AG20443 (cell line): ENCODE data around the gene BIN2.

Experiments
- DNase-seq: peaks from one replicate; pipeline ENCODE4 v3.0.0; 2012; ENCODE audit warnings: low spot score, mixed read lengths

Gene BIN2

GRCh38 chr12:51323966-51324895 lies at the start of gene BIN2:
BIN2 (minus strand) TSS chr12:51324174; CDS start chr12:51324102, 72 bp downstream.
- DNase-seq = no peak

DNA sequence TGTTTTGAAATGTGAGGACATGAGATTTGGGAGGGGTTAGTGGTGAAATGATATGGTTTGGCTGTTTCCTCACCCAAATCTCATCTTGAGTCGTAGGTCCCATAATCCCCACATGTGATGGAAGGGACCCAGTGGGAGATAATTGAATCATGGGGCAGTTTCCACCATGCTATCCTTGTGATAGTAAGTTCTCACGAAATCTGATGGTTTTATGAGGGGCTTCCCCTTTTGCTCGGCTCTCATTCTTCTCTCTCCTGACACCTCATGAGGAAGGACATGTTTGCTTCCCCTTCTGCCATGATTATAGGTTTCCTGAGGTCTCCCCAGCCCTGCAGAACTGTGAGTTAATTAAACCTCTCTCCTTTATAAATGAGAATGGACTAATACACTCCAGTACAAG lies 49.2 kb upstream of the BIN2 start:
- DNase-seq = no peak

- DNase-seq = no peak
These were observed 48.0 kb upstream of the BIN2 start for GRCh38 chr12:51372021-51372420.

GRCh38 chr12:51371295-51371953 lies 47.5 kb upstream of the BIN2 start:
- peak; percentile 96 for DNase-seq

DNA sequence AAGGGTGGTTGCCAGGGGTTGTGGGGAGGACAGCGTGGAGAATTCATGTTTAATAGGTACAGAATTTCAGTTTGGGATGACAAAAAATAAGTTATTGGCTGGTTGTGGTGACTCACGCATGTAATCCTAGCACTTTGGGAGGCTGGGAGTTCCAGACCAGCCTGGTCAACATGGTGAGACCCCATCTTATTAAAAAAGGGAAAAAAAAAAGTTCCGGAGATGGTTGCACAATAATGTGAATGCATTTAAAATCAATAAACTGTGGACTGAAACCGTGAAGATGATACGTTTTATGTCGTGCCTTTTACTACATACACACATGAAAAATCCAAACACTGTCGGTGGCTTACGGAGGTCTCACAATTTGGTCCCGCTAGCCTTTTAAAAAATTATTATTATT lies 46.7 kb upstream of the BIN2 start:
- DNase-seq = no peak

- no peak for DNase-seq
These were observed 45.6 kb upstream of the BIN2 start for GRCh38 chr12:51369581-51369980.

DNA sequence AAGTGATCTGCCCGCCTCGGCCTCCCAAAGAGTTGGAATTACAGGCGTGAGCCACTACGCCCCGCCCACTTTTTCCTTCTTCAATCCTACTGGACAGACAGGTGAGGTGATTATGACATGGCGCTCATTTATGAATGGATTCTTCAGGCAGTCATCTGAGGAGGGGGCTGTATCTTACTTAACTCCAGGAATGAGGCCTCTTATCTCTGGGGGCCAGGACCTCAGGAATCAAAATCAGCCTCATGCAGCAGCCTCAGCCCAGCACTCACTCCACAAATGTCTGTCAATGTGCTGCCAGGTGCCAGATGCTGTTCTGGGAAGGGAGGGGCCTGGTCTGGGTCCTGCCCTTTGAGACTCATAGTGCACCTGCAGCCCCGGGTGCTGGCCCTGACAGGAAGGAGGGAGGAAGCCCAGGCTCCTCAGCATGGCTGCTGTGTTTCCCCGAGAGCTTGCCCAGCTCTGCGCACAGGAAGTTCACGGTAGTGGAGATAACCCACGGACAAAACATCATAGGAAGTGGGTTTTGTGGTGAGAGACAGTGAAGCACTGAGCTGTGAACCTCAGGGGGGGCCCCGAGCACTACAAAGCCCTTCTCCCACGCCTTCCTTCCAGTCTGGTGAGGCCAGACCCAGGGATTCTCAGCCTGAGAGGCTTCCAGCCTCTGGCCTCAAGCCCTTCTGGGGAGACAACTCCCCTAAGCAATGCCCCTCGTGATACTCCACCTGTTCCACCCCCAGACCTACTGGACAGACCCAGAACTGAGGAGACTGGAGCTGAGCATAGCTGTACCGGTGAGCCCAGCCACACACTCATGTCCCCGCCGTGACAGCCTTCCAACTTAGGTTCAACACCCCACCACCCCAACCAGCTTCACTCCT lies 44.9 kb upstream of the BIN2 start:
- no peak for DNase-seq

DNA sequence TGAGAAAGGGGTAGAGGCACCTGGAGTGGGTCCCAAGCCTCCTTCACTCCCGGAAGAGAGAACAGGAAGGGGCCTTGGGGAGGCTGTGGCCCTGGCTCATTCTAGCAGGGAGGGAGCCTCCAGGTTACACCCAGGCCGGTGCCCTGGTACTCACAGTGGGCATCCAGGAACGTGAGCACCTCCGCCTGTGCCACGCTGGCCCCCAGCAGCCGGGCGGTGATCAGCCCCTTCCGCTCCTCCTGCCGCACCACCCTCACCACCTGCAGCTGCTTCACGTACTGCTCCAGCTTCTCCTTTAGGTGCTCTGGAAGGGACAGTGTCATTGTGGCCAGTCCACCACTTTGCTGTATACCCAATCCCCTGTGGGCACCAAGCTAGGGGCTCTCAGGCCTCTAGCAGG lies 41.3 kb upstream of the BIN2 start:
- DNase-seq = no peak

GRCh38 chr12:51364001-51364400 lies 40.0 kb upstream of the BIN2 start:
- DNase-seq = no peak

DNA sequence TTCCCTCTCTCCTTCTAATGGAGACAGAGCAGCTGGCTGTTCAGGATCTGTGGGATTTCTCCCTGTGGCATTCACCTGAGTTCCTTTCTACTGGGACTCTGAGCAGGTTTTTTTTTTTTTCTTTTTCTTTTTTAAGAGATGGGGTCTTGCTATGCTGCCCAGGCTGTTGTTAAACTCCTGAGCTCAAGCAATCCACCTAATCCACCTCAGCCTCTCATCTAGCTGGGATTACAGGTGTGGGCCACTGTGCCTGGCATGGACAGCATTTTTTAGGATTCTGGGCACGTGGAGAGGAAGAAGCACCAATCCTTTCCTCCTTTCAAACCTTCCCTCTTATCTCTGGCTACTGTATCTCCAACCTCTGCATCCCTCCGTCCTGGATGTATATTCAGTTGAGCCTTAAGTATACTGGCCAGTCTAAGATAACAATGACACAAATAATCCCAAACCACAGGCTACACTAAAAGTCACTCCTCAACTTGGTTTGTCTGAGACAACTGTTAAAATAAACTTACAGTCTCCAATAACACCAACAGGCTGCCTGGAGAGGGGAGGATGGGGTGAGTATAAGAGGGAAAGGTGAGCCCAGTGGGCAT lies 38.9 kb upstream of the BIN2 start:
- no peak for DNase-seq

GRCh38 chr12:51362307-51362706 lies 38.3 kb upstream of the BIN2 start:
- no peak for DNase-seq

DNA sequence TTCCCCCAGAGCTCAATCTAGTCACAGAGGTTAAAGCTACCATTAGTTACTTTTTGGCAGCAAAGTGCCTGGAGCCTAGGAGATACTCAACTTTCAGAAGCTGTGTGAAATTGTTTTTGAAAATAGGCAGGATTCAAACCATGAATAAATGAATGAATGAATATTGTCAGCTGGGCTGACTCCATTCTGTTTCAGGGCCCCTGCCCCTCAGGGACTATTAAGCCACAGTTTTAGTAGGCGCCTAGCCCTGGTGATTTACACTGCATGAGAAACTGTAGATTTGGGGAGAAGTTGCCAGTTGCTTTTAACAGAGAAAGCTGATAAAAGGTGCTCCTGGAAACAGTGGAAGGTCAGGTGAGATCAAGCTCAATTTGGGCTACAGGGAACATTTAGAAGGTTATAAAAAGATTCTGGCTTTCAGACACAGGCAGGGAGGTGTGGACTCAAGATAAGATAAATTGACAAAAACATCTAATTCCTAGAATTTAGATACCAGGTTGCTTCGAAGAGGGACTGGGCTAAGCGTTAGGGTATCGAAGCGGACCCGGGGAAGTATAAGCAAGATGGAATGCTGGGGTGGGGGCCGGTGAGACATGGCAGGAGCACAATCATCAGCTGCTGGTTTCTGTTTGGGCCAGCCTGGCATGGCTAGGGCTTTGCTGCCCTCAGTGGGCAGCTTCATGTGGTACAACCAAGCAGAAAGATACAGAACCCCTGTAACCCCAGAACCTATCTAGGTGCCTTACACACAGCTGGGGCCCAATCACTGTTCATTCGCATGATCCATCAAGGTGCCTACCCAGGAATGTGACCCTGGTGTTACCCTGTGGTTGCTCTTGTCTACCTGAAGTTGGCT lies 37.4 kb upstream of the BIN2 start:
- no peak for DNase-seq

DNA sequence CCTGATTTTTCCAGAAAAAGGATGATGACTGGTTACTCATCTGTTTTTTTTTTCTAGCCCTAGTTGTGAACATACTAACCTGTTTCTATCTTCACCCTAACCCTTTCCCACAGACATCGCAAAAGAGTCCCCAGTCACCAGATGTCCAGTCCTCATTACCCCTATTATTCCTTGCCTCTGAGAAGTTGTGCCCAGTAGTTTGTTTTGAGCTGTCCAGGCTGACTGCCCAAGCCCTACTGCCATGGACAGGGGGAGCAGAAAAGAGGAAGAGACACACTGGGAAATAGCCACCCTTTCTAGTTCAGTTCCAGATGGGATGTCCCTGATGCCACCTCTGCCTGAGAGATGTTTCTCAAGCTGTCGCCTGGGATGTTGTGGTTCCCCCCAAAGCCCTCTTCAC lies 36.3 kb upstream of the BIN2 start:
- DNase-seq = no peak

DNA sequence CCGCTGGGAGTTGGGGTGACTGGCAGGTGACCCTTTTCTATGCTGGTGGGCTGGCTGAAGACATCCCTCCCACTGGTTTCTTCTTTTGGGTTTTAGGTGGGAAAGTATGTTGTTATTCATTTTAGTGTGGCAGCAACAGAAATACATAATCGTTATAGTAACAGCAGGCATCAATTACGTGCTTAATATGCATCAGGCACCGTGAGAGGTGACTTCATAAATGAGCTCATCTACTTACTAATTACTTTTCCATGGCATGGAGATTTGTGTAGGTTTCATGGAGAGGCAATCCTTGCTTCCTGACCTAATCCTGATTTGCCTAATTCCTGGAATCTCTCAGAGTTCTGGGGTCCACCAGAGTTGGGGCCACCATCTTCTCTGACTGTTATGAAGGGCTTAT lies 35.9 kb upstream of the BIN2 start:
- no peak for DNase-seq

DNA sequence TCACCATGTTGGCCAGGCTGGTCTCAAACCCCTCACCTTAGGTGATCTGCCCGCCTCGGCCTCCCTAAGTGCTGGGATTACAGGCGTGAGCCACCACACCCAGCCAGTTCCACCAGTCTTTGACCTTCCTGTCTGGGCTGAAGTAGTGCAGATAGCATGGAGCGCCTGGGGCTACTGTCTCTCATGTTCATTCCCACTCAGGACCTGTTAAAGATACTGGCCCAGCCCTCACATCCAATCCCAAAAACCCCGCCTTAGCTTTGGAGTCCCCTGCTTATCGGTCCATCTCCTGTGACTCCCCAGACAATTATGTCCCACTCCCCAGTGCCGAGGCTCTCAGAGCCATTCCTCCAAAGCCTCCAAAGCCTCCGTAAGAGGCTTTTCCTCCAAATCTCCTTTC lies 34.5 kb upstream of the BIN2 start:
- DNase-seq = no peak

- DNase-seq = no peak
These were observed 33.5 kb upstream of the BIN2 start for GRCh38 chr12:51357374-51358047.

DNA sequence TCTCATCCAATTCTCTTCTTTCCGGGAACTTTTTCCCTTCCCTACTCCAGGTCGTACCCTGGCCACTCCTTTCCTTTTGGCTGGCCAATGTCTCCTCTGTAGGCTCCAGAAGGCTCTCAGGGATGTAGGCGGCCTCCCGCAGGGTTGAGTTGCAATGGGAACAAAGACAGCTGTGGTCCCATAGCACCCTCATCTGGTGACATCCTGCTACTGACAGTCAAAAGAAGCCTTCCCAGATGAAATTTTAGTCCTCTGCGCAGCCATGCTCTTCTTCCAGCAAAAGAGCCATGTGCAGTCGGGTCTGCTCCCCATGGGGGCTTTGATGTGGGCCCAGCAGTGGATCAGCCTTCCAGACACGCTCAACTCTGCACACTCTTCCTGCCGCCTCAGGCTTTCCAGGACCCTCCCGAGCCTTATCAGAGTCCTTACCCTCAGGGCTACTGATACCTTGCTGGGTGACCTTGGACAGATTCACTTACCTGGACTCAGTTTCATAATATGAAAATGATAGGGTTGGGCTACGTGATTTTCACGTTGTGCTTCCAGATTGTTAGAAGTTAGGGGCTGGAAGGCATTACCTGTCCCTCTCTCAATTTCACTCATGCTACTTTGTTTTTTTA lies 28.0 kb upstream of the BIN2 start:
- peak; percentile 75 for DNase-seq

DNA sequence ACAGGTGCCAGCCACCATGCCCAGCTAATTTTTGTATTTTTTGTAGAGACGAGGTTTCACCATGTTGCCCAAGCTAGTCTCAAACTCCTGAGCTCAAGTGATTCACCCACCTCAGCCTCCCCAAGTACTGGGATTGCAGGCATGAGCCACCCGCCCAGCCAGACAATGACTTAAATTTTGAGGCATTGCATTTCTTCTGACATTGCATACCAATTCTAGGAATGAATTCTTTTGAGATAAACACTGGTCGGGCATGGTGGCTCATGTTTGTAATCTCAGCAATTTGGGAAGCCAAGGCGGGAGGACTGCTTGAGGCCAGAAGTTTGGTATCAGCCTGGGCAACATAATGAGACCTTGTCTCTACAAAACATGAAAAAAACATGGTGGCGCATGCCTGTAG lies 25.1 kb upstream of the BIN2 start:
- DNase-seq = peak; percentile 31

DNA sequence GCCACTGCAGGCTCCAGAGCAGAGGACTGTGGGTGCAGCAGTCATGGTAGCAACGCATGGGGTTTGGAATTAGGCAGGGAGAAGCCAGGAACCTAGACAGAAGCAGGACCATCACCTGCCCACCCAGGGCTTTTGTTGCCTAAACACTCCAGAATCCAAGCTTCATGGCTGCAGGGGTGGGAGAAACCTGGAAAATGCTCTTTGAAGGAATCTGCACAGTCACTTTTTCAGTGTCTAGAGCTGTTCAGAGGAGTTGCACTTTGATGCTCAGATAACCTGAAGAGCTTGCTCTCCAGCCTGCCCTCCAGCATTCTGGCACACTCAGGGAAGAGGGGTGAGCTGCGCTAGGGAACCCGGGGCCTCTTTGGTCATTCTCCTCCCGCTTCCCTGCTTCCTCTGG lies 24.1 kb upstream of the BIN2 start:
- DNase-seq = no peak

- peak; percentile 29 for DNase-seq
These were observed 22.6 kb upstream of the BIN2 start, which contains the start of gene CELA1 for GRCh38 chr12:51346581-51346980. CELA1 (minus strand) TSS chr12:51346679; CDS start chr12:51346638, 41 bp downstream.
